Amniotic epithelial cell (primary cell): Measurements from ENCODE around the gene LAMC1.

Experiments
- DNase-seq: peaks from one replicate; pipeline ENCODE4 v3.0.0-alpha.2; 2010; ENCODE audit warnings: low read depth

The LAMC1 gene

DNA sequence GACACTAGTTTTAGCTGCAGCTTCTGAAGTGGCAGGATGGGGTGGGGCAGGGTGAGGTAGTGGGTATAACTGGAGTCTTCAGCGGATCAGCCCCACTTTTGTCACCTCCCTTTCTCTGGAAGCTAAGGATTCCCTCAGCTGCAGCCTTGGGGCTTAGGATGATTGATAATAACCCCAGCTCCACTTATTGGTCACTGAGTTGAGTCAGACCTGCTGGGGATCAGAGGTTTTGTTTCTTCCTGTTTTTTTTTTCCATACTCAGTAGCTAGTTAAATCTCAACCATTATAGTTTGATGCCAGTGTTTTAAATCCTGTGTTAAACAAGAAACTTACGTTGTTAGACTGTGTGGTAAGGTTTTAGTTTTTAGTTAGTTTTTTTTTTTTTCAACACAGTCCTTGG lies 57.2 kb downstream of the LAMC1 start:
- no peak for DNase-seq

DNA sequence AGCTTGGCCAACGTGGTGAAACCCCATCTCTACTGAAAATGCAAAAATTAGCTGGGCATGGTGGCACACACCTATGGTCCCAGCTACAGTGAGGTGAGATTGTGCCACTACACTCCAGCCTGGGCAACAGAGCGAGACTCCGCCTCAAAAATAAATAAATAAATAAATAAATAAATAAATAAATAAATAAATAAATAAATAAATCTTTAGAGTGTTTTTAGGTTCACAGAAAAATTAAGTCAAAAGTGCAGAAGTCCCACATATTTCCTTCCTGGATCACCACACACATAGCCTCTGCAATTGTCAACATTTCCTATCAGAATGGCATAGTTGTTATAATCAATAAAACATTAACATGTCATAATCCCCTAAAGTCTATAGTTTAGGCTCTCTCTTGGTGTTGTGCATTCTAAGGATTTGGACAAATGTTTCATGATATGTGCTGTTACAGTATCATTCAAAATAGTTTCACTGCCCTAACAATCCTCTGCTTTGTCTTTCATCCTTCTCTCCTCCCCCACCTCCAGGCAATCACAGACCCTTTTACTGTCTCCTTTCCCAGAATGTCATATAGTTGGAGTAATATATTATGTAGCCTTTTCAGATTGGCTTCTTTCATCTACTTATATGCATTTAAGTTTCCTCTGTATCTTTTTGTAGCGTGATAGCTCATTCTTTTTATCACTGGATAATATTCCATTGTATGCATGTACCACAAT lies 58.3 kb downstream of the LAMC1 start:
- no peak for DNase-seq

DNA sequence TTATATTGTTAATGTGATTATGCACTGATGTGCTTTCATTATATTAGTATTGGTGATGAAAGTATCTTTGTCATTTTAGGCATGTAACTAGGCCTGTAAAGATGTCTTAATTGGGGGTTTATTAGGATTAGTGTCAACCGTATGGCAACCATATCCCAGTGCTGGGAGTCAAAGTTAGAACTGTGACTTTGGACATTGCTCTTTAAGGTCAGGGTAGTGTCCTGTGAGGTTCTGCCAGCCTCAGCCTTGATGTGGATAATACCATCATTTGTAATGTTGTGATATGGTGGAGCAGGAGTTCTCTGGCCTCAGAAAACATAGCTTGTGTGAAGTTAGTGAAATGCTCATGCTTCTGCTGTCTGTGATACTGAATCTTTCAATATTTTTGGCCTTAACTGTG lies 59.4 kb downstream of the LAMC1 start:
- no peak for DNase-seq

DNA sequence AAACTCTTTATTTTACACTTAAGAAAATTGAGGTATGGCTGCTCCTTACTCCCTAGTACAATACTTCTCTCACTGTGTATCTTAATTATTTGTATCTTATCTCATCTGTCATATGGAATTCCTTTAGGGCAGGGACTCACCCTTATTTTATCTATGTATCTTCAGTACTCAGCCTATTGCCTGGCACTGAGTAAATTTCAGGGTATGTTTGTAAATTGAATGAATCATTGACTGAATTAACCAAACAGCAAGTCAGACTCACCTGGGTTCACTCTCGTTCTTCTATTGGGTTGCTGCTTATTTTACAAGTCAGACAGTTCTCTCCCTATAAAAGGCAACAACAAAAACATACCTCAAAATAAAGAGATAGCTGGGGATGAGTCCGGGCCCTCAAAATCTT lies 63.8 kb downstream of the LAMC1 start:
- DNase-seq, result no peak

DNA sequence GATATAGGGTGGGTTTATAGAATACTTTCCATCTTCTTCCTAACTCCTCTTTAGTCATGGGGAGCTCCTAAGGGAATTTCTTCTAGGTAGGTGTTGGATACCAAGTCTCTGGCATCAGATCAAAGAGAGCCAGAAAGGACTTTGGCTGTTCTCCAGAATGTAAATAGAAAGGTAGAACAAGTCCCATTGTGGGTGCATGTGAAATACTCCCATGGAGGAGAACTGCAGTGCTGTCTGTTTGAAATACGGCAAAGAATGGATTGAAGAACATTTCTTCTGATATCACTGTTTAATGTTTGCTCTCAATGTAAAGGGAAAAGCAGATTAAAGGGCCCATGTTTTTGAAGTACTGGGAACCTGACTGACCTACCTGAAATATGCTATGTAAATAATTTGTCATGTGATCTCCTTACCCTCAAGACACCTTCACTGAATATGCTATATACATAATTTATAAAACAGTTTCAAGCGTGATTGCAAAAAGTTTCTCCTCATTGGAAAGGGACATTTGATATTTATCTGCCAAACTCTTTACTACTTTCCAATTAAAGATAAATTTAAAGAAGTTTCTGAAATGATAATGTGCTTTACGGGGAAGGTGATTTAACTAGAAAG lies 65.9 kb downstream of the LAMC1 start:
- DNase-seq, result no peak

DNA sequence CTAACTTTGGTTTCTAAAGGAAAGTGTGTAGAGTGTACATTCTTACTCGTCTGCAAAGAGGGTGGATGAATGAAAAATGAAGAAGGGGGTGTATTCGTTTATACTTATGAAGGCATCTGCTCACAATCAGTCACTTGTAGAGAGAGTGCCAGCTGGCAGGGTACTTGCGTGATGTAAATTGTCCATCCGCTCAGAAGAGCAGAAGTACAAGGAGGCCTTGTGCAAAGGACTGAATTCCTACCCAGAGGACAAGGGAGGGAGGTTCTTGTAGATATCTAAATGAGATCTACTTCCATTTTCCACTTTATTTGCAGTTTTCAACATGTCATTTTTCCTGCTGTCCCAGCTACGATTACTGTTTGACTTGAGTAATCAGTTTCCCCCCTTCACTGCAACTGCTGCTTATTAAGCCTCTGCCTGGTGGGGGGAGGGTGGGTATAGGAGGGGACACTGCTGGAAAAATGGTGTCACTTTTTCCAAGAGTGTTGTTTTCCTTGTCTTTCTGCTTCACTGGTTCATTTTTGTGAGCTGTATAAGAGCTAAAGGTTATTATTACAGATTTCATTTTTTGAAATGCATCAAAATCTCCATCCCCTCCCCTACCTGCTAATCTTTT lies 67.3 kb downstream of the LAMC1 start:
- DNase-seq, result peak; percentile 48

DNA sequence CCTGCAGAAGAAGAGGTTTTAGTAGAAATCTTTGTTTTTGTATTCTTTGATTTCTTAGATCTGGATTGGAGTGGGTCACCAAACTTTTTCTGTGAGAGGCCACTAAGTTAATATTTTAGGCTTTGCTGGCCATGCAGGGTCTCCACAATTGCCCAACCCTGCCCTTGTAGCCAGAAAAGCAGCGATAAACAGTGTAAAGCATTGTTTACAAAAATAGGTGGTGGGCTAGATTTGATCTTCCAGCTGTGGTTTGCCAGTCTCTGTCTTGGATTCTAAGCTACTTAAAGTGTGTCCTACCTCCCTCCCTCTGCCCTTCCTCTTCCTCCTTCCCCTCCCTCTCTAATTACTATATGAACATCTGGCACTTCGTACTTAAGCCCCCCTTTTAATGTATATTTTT lies 68.0 kb downstream of the LAMC1 start:
- DNase-seq, result no peak

DNA sequence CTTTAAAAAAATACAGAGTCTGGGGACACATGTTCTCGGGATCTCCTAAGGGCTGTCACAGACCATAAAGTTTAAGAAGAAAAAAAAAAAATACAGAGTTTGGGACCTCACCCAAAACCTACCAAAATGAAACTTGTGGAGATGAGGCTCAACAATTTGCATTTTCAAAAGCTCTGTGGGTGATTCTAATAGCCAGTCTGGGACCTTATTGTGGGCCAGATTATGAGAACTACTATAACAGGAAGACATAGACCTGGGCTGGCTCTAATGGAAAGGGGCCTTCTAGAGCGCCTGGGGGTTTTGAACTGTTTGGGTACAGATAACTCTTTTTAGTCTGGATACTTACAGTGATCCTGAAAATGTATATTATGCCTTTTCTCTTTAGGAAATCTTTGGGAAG lies 69.1 kb downstream of the LAMC1 start:
- no peak for DNase-seq

DNA sequence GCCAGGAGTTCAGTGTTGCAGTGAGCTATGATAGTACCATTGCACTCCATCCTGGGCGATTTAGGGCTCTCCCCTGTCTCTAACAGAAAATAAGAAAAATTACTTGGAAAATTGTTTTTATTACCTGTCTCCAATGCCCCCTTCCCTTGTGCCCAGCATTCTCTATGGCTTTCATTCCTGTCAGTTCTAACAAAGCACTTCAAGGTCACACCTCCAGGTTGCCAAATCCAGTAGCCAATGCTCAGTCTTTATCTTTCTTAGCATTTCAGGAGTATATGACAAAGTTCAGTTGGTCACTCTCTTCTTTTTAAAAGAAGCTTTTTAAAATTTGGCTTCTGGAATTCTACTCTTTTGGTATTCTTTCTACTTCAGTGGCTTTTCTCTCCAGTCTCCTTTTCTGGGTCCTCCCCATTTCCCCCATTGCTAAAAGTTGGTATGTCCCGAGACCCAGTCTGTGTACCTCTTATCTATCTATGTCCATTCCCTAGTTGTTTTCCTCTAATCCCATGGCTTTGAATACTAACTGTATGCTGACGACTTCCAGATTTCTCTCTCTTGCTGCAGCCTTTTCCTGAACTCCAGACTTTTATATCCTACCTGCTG lies 69.9 kb downstream of the LAMC1 start:
- DNase-seq, result no peak

DNA sequence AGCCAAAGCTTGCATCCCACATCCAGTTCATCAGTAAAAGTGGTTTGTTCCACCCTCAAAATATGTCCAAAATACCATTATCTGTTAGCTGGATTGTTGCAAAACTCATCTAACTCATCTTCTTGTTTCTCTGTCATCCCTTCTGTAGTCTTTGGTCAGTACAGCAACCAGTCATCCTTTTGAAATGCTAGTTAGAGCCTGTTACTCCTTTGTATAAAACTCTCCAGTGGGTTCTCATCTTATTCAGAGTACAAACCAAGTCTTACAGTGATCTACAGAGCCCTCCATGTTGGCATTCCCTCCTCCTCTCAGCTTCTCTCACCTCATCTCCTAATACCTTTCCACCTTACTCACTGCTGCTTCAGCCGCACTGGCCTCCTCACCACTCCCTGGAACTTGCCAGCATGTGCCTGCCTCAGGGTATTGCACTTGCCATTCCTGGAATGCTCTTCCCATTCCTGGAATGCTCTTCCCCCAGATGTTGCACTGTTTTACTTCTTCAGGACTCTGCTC lies 70.6 kb downstream of the LAMC1 start:
- DNase-seq, result peak; percentile 94

DNA sequence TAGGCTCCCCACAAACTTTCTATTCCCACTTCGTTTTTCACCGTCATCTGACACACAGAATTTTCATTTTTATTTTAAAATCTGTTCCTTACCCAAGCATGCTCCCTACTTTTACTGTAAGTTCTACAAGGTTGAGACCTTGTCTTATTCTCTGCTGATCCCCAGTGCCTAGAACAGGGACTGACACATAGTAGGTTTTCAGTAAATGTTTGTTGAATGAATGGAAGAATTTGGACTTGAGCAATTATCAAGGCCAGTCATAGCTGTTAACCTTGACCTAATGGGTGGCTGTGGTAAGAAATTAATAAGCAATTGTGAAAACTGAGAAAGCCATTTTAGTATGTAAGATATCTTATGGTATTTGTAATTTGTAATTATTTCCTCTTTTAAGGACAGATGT lies 71.1 kb downstream of the LAMC1 start:
- DNase-seq, result peak; percentile 59

DNA sequence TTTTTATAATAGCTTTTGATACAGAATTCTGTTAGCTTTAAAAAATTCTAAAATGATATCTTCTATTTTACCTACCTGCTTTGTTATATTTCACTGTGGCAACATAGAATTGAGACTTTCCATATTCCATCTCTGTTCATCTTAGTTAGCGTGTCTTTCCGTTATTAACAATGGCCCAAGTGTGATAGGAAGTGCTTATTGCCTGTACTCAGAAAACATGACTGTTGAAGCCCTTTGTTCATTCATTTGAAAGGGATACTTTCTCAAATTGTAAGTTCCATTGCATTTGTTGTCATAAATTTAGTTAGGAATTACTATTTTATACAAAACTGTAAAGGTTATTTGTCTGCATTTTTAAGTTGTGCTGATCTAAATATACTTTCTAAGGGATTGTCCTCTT lies 73.1 kb downstream of the LAMC1 start:
- no peak for DNase-seq

DNA sequence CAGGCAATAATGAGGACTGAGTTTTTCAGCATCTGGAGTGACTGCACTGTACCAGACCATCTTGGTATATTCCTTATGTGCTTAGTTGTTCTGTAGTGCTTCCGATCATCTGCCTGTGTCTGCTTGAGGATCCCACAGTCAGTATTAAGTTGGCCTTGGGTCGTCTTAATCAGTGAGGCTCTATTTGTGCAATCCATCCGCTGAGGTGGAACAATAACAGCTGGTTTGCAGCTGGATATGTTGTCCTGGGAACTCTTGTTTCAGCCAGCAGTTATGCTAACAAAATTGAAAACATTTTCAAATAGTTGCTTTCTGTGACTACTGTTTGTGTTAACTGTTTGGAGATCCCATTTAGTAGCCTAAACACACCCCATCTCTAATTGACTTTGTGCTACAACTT lies 73.7 kb downstream of the LAMC1 start:
- peak; percentile 88 for DNase-seq

DNA sequence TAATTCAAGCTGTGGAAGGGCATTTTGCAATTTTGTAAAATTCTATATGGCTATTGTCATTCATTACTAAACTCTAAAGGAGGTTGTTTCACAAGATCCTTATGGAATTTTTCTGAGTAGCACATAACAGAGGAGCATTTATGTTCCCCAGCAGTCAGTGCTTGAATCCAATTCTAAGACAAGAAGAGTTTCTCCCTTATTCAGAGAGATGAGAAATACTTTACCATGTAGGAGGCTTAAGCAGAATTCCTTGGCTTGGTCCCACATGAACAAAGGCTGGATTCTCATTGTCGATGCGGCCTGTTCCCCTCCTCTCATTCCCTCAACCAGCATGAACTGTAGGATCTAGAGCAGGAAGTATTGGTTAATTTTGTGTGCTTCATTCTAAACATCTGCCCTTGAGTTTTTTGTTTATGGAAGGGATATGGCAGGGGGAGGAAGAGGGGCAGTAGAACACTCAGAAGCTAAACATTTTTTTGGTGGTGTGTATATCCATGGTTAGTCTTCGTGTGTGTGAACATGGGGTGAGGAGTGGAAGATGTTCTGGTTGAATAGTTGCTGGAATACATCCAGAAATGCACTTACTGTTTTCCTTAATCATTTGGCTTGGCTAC lies 74.3 kb downstream of the LAMC1 start:
- peak; percentile 86 for DNase-seq

DNA sequence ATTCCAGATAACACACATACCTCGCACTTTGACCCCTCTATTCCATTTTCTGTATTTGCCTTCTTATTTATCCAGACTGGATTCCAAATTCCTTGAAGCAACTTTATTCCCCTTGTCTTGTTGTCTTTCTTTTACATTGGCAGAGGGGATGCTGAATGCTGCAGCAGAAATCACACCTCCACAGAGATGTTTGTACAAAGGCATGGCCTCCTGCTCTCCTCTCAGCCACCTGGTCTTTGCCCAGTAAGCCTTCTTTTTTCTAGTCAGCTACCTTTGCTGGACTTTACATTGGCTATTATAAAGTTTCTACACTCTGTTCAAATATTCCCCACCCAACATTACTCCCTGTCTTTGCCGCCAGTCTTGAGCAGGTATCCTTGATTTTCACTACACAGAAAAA lies 75.1 kb downstream of the LAMC1 start:
- no peak for DNase-seq

DNA sequence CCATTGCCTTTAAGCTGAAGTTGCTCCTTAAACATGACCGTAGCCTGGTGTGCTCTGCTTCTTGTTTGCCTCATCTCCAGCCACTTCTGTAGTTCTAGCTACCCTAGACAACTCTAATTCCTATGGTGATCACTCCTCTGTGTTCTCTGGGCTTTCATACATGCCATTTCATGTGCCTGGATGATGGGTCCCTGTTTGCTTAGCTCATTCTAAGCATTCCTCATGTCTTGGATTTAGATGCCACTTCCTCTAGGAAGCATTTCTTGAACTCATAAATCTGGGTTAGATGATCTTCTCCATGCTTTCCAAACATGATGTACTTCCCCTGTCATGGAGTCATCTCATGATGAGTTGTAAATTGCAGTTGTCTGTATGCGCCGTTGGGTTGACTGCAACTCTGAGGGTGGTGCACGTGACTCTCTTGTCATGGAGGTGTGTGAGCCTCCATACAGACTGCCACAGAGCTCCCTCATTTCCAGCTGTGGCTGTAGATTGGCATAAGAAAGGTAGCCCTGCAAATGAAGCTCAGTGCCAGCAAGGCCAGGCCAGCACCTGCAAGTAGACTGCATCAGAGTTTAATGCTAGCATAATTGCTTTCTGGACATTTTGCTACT lies 77.2 kb downstream of the LAMC1 start:
- no peak for DNase-seq

DNA sequence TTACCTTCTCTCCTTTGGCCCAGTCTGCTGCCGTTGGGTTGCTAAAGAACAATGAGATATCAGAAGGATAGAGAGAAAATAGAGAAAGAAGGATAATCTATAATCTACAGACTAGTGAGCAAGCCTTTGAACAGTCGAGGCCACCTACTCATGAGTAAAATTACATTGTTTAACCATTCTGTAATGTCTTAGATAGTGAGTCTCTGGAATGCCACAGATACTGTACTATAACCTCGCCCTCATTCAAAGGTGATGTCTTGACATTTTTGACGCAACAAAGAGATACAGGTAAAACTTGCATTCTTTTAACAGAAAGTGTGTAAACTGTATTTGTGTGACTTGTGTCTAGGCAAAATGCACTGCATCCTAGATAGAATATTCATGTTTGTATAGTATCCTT lies 77.9 kb downstream of the LAMC1 start:
- DNase-seq, result peak; percentile 27

DNA sequence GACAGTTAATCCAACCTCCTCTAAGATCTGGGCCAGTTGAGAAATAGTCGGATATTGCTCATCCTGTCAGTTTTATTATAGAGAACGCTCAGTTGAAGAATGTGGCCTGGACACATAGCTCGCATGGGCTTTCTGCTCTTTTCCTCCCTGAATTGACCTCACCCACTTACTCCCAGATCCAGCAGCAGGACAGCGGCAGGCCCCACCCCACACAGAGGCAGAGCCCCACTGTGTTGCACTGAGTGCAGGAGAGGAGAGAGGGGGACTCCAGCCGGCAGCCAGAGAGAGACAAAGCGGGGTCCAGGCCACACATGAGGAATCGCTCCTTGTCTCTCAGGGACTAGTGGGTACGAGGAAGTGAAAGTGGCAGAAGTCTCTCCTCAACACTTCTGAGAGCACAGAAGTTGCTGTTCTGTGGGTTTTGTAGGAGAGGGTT lies 78.6 kb downstream of the LAMC1 start:
- peak; percentile 90 for DNase-seq

DNA sequence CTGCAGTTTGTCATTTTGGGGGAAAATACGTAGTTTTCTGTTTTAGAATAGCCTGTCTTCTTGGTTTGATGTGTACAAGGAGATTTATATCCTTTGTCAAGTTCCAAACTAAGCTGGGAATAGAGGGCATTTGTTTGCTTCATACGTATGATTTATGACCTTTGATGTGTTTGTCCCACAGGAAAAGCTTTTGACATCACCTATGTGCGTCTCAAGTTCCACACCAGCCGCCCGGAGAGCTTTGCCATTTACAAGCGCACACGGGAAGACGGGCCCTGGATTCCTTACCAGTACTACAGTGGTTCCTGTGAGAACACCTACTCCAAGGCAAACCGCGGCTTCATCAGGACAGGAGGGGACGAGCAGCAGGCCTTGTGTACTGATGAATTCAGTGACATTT lies 79.9 kb downstream of the LAMC1 start:
- no peak for DNase-seq

DNA sequence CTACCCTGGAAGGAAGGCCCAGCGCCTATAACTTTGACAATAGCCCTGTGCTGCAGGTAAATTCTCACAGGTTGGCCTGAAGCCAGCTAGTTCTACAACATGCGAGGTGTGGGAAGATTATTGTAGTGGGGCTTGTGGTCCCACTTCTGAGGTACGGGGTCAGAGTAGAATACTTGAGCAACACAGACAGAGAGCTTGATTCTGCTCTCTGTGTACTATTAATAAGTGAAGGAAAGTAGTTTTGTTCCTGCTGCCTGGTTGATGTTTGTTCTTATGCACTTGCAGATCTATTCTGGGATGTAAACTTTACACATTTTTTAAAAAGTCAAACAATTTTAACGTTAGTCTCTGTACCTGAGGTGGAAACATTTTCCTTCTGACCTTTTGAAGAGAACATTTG lies 80.4 kb downstream of the LAMC1 start:
- DNase-seq, result no peak

DNA sequence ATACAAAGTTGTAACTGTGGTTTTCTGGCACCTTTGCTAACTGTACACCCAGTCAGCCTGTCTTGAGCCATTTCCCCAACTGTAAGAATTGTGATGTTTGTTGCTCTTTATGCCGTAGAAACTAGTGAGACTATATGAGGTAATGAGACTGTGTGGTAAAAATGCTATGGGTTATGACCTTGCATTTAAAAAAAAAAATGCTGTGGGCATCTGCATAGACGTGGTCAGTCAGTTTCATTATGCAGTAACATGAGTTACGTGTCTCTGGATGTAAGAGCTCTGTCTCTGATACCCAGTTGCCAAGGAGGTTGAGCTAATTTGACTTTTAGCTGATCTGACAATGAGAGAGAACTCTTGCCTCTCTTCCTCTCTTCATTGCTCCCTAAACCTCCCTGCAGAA lies 82.2 kb downstream of the LAMC1 start:
- peak; percentile 89 for DNase-seq

DNA sequence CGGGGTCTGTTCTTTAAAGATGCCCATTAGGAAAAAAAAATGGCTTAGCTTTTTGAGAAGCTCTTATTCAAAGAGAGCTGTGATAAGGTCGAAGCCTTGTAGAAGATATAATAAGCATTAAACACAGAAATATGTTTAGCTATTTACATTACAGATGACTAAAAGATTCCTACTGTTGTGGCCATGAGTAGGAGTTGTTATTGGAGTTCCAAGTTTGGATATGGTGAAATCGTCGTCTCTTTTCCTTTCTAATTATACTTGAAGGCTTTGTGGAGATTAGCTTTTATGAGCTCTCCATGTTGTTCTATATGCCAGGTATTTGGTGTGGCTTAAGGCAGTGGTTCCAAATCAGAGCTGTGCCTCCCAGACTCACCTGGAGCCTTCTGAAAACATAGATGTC lies 82.9 kb downstream of the LAMC1 start:
- peak; percentile 30 for DNase-seq
